Trophoblast cell (in vitro differentiated cells and primary cell): ENCODE measurements around the gene EPB41L5.
"Not testable (repeated sequence)": the region's sequence is repeated elsewhere in the genome, so short reads cannot be mapped to it uniquely, and the experiment has no call there.

ENCODE experiments used
- DNase-seq, 2 donors: peaks; one replicate each; pipeline ENCODE4 v3.0.0-alpha.2; 2016
- H2AFZ ChIP-seq: 2 replicates; pipeline ENCODE4 v1.6.1; 2013; ENCODE audit warnings: low read length, moderate library complexity, mild to moderate bottlenecking; ENCODE audit not compliant: insufficient read depth, poor library complexity
- H2AK5ac ChIP-seq: 2 replicates; pipeline ENCODE4 v1.6.1; 2013; ENCODE audit warnings: mild to moderate bottlenecking, low read length
- H2BK120ac ChIP-seq: 2 replicates; pipeline ENCODE4 v1.6.1; 2013; ENCODE audit warnings: low read length, mild to moderate bottlenecking, moderate library complexity; ENCODE audit not compliant: insufficient read depth, poor library complexity
- H2BK12ac ChIP-seq: 2 replicates; pipeline ENCODE4 v1.6.1; 2013; ENCODE audit warnings: mild to moderate bottlenecking, low read length, moderate library complexity
- H2BK5ac ChIP-seq: 2 replicates; pipeline ENCODE4 v1.6.1; 2013; ENCODE audit warnings: low read length, low read depth, moderate library complexity, mild to moderate bottlenecking; ENCODE audit not compliant: poor library complexity
- H3K14ac ChIP-seq: 2 replicates; pipeline ENCODE4 v1.6.1; 2013; ENCODE audit warnings: mild to moderate bottlenecking, low read length
- H3K18ac ChIP-seq: 2 replicates; pipeline ENCODE4 v1.6.1; 2013; ENCODE audit warnings: mild to moderate bottlenecking, low read length
- H3K23ac ChIP-seq: 2 replicates; pipeline ENCODE4 v1.6.1; 2013; ENCODE audit warnings: low read length
- H3K27ac ChIP-seq: 2 replicates; pipeline ENCODE4 v1.5.1; 2013; ENCODE audit warnings: low read depth, mild to moderate bottlenecking, inconsistent platforms, low read length, moderate library complexity
- H3K27me3 ChIP-seq: 2 replicates; pipeline ENCODE4 v1.6.1; 2013; ENCODE audit warnings: inconsistent platforms, mild to moderate bottlenecking, low read length, moderate library complexity; ENCODE audit not compliant: insufficient read depth
- H3K36me3 ChIP-seq, 2 experiments: 1 replicate in 1 of 2; 2 replicates in 1 of 2; pipeline ENCODE4 v1.6.1; 2013; ENCODE audit warnings: low read length in 2 of 2, mild to moderate bottlenecking in 2 of 2, moderate library complexity in 1 of 2; ENCODE audit not compliant: insufficient read depth in 2 of 2, control insufficient read depth in 1 of 2
- H3K4ac ChIP-seq: 2 replicates; pipeline ENCODE4 v1.6.1; 2013; ENCODE audit warnings: low read depth, mild to moderate bottlenecking, low read length, moderate library complexity
- H3K4me1 ChIP-seq, 2 experiments: 1 replicate in 1 of 2; 2 replicates in 1 of 2; pipeline ENCODE4 v1.6.1; 2013; ENCODE audit warnings: low read length in 2 of 2, mild to moderate bottlenecking in 2 of 2, moderate library complexity in 1 of 2; ENCODE audit not compliant: insufficient read depth in 2 of 2, control insufficient read depth in 1 of 2
- H3K4me2 ChIP-seq: 2 replicates; pipeline ENCODE4 v1.6.1; 2013; ENCODE audit warnings: inconsistent platforms, mild to moderate bottlenecking, low read length, moderate library complexity
- H3K4me3 ChIP-seq: 2 replicates; pipeline ENCODE4 v1.5.1; 2013; ENCODE audit warnings: mild to moderate bottlenecking, low read depth, low read length, inconsistent platforms
- H3K79me1 ChIP-seq: one replicate; pipeline ENCODE4 v1.6.1; 2013; ENCODE audit warnings: low read length
- H3K79me2 ChIP-seq: 2 replicates; pipeline ENCODE4 v1.6.1; 2013; ENCODE audit warnings: low read length, mild to moderate bottlenecking; ENCODE audit not compliant: control insufficient read depth, insufficient read depth, poor library complexity
- H3K9ac ChIP-seq: 2 replicates; pipeline ENCODE4 v1.6.1; 2013; ENCODE audit warnings: mild to moderate bottlenecking, low read length
- H3K9me3 ChIP-seq: 2 replicates; pipeline ENCODE4 v1.6.1; 2013; ENCODE audit warnings: low read depth, mild to moderate bottlenecking, control low read depth, inconsistent platforms, low read length; ENCODE audit not compliant: insufficient read depth
- H4K12ac ChIP-seq: 2 replicates; pipeline ENCODE4 v1.6.1; 2013; ENCODE audit warnings: low read depth, mild to moderate bottlenecking, low read length, moderate library complexity
- H4K8ac ChIP-seq: 2 replicates; pipeline ENCODE4 v1.6.1; 2013; ENCODE audit warnings: low read depth, mild to moderate bottlenecking, low read length, moderate library complexity
- H4K91ac ChIP-seq: one replicate; pipeline ENCODE4 v1.6.1; 2013; ENCODE audit warnings: low read depth, mild to moderate bottlenecking, low read length, moderate library complexity
- WGBS: extraction: QIAGEN DNeasy Blood & Tissue Kit; methylation state at CpG from one replicate; pipeline ENCODE4 v1.1.7; 2013; ENCODE audit warnings: missing lambda C conversion rate; ENCODE audit not compliant: insufficient read length, insufficient coverage; ENCODE audit errors: extremely low coverage; 5-methylcytosine and 5-hydroxymethylcytosine counted together

EPB41L5 gene

DNA sequence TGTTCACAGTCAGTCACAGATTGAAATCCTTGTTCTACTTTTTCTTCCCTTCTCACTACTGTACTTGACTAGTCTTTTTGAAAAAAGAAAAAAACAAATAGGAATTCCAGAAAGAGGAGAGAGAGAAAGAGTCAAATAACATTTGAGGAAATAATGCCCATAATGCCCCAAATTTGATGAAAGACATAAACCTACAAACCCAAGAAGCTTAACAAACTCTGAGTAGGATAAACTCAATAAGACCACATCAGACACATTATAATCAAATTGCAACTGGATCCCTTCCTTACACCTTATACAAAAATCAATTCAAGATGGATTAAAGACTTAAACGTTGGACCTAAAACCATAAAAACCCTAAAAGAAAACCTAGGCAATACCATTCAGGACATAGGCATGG is 179.4 kb downstream of the EPB41L5 start:
- H2AK5ac ChIP-seq = no peak overlapping the region
- no peak overlapping the region for H3K4ac ChIP-seq
- no peaks in the 10 kb centered on the region for H3K4me1 ChIP-seq
- WGBS = no CpG with 5 or more reads among the region's 1 CpG
- H3K23ac ChIP-seq = no peak overlapping the region
- H3K9ac ChIP-seq = no peak overlapping the region
- DNase-seq = no peak
- H2BK120ac ChIP-seq = no peak overlapping the region
- H2BK12ac ChIP-seq = no peak overlapping the region
- no peak overlapping the region for H4K12ac ChIP-seq
- H4K91ac ChIP-seq = no peak overlapping the region
- H3K36me3 ChIP-seq = no peaks in the 10 kb centered on the region
- no peaks in the 10 kb centered on the region for H3K79me2 ChIP-seq
- H3K9me3 ChIP-seq = no peaks in the 10 kb centered on the region
- no peak overlapping the region for H2AFZ ChIP-seq
- H4K8ac ChIP-seq = no peak overlapping the region
- no peak overlapping the region for H3K18ac ChIP-seq
- H3K14ac ChIP-seq = no peak overlapping the region
- H3K4me2 ChIP-seq = no peak overlapping the region
- no peaks in the 10 kb centered on the region for H3K79me1 ChIP-seq
- no peak overlapping the region for H3K27ac ChIP-seq
- H3K27me3 ChIP-seq = no peaks in the 10 kb centered on the region
- H3K4me3 ChIP-seq = no peak overlapping the region
- H2BK5ac ChIP-seq = no peak overlapping the region

DNA sequence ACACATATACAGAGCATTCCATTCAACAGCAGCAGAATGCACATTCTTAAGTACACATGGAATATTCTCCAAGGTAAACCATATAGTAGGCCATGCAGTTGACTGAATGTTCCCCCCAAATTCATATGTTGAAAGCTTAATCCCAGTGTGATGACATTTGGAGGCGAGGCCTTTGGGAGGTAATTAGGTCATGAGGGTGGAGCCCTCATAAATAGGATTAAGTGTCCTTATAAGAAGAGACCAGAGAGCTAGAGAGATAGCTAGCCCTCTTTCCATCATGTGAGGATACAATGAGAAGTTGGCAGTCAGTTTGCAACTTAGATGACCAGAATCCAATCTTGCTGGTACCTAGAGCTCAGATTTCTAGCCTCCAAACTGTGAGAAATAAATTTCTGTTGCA is 182.7 kb downstream of the EPB41L5 start:
- Histone ChIP-seq H3K79me1 (no peaks in the 10 kb centered on the region), H3K18ac (no peak overlapping the region), H3K9ac (no peak overlapping the region), H3K14ac (no peak overlapping the region), H2BK120ac (no peak overlapping the region), H4K8ac (no peak overlapping the region), H3K36me3 (no peaks in the 10 kb centered on the region), H4K12ac (no peak overlapping the region), H2AK5ac (no peak overlapping the region), H3K4me2 (no peak overlapping the region), H3K27ac (no peak overlapping the region), H2AFZ (no peak overlapping the region), H3K4ac (no peak overlapping the region), H2BK5ac (no peak overlapping the region), H3K4me1 (no peaks in the 10 kb centered on the region), H4K91ac (no peak overlapping the region), H3K27me3 (no peaks in the 10 kb centered on the region), H3K9me3 (no peaks in the 10 kb centered on the region), H3K79me2 (no peaks in the 10 kb centered on the region), H2BK12ac (no peak overlapping the region), H3K4me3 (no peak overlapping the region), H3K23ac (no peak overlapping the region)
- no CpG with 5 or more reads among the region's 1 CpG for WGBS
- no peak for DNase-seq

DNA sequence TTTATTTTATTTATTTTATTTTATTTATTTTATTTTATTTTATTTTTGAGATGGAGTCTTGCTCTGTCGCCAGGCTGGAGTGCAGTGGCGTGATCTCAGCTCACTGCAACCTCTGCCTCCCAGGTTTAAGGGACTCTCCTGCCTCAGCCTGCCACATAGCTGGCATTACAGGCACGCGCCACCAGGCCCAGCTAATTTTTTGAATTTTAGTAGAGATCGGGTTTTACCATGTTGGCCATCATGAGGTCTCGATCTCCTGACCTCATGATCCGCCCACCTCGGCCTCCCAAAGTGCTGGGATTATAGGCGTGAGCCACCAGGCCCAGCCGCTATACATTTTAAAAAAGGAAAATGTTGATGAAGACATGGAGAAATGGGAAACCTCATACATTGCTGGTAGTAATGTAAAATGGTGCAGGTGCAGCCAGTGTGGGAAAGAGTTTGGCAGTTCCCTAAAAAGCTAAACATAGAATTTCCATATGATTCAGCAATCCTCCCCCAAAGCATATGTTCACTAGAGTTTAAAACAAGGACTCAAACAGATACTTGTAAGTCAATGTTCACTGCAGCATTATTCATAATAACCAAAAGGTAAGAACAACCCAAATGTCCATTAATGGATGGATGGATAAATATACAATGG is 187.1 kb downstream of the EPB41L5 start:
- not testable (repeated sequence) for H3K14ac ChIP-seq, H2BK120ac ChIP-seq, H3K4me3 ChIP-seq, H3K9ac ChIP-seq, H3K4me1 ChIP-seq, H3K18ac ChIP-seq, H3K9me3 ChIP-seq, H3K79me1 ChIP-seq, H2AK5ac ChIP-seq, H4K8ac ChIP-seq, H3K27me3 ChIP-seq, H2AFZ ChIP-seq, H3K27ac ChIP-seq, H2BK5ac ChIP-seq, H4K12ac ChIP-seq, H2BK12ac ChIP-seq, DNase-seq, H4K91ac ChIP-seq, H3K4ac ChIP-seq, H3K4me2 ChIP-seq, H3K79me2 ChIP-seq, H3K36me3 ChIP-seq, H3K23ac ChIP-seq
- no CpG with 5 or more reads among the region's 10 CpGs for WGBS

DNA sequence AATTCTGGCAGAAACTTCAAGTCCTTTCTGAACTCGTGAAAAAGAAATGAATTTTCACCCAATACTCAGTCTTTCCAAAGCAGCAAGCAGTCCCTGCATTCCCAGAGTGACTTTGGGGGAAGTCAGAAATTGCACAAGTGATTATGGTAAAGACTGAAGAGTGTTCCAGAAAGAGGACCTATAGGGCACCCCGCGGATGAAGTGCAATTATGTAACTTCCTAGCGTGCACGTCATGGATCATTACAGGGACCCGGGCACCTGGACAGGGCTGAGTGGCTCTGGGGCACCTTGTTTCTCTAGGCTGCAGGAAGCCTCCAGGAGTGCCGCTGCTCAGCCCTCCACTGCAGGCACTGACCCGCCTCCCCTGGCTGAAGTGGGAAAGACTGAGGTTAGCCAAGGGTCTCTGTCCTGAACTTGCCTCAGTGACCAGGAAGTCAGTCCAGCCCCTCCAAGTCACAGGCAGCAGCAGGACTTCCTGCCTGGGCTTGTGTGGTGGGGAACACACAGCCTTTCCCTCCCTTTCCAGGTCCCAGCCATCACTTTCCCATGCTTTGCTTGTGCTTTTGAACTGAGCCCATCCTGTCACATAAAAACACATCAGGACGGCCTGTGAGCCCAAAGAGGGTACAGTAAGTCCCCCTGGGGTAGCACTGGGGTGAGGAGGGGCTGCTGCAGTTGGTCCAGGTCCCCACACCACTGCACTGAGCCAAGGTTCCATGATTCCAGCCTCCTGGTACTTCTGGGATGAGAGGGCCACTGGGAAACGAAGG is 190.6 kb downstream of the EPB41L5 start:
- Histone ChIP-seq H2BK120ac (no peak overlapping the region), H3K27ac (no peak overlapping the region), H3K9ac (no peak overlapping the region), H3K4me3 (no peak overlapping the region), H2AK5ac (no peak overlapping the region), H3K9me3 (no peaks in the 10 kb centered on the region), H3K79me2 (no peaks in the 10 kb centered on the region), H3K27me3 (no peaks in the 10 kb centered on the region), H3K18ac (no peak overlapping the region), H3K4me1 (no peaks in the 10 kb centered on the region), H2BK12ac (no peak overlapping the region), H4K8ac (no peak overlapping the region), H2BK5ac (no peak overlapping the region), H4K12ac (no peak overlapping the region), H2AFZ (no peak overlapping the region), H3K4me2 (no peak overlapping the region), H4K91ac (no peak overlapping the region), H3K79me1 (no peaks in the 10 kb centered on the region), H3K14ac (no peak overlapping the region), H3K36me3 (no peaks in the 10 kb centered on the region), H3K23ac (no peak overlapping the region), H3K4ac (no peak overlapping the region)
- peak in 1 of 2 donors; percentile 25 for DNase-seq
- no CpG with 5 or more reads among the region's 10 CpGs for WGBS
